IPS-20b (cell line): ENCODE measurements around the gene NCR3LG1.
"Not testable (repeated sequence)": the region's sequence is repeated elsewhere in the genome, so short reads cannot be mapped to it uniquely, and the experiment has no call there.

Source experiments
- H3K27ac ChIP-seq: one replicate; pipeline ENCODE4 v1.5.1; 2013; ENCODE audit warnings: low read length
- H3K27me3 ChIP-seq: 2 replicates; pipeline ENCODE4 v1.6.1; 2013; ENCODE audit warnings: mild to moderate bottlenecking, low read length, inconsistent platforms; ENCODE audit not compliant: insufficient read depth
- H3K36me3 ChIP-seq: 2 replicates; pipeline ENCODE4 v1.6.1; 2013; ENCODE audit warnings: low read depth, mild to moderate bottlenecking, inconsistent platforms, low read length, moderate library complexity; ENCODE audit not compliant: insufficient read depth
- H3K4me1 ChIP-seq: 2 replicates; pipeline ENCODE4 v1.6.1; 2013; ENCODE audit warnings: mild to moderate bottlenecking, control low read depth, inconsistent platforms, low read length, moderate library complexity; ENCODE audit not compliant: insufficient read depth
- H3K4me3 ChIP-seq: 2 replicates; pipeline ENCODE4 v1.5.1; 2013; ENCODE audit warnings: mild to moderate bottlenecking, low read length, inconsistent platforms
- H3K9ac ChIP-seq: 2 replicates; pipeline ENCODE4 v1.6.1; 2013; ENCODE audit warnings: low read depth, mild to moderate bottlenecking, inconsistent platforms, low read length, moderate library complexity
- H3K9me3 ChIP-seq: 2 replicates; pipeline ENCODE4 v1.6.1; 2013; ENCODE audit warnings: mild to moderate bottlenecking, low read depth, low read length, inconsistent platforms; ENCODE audit not compliant: insufficient read depth

NCR3LG1 gene

DNA sequence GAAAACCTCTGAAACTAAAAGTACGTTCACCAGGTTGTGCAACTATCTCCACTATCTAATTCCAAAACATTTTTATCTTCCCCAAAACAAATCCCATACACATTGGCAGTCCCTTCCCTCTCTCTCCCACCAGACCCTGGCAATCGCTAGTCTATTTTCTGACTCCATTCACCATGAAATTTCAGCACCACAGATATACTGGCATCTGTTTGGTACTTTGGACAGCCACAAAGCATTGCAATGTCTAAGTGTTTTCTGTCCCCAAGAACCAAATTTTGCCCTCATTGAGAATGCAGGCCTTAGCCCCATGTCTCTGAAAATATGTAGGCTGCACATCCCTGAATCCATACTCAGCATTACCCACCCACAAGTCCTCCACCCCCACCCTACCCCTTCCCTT, 64.9 kb downstream of the NCR3LG1 start:
- H3K27me3 ChIP-seq: peaks cover 8% of the 10 kb centered on the region

DNA sequence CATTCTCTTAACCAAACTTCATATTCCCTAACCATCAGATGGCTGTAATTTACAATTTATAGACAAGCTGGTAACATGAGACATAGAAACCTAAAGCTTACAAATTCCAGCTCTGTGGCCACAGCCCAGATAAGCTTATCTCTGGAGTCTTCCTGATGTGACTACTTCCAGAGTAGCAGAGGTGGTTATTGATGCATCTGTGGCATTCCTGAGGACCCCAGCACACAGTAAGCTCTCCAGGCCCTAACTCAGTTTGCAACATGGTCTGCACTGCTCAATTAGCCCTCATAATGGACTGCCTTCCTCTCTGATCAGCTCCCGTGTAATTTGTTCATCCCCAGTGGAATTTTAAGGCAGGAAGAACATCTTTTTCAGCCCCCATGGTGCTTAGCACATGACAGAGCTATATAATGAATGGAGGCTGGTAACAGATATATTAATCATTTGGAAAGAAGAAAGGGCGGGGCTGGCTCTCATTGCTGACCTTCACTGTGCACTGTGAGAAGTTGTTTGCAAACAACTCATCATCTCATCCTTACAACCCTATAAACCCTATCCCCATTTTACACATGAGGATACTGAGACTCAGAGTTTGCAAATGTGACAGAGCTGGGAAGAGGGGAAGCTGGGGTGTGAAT, 67.0 kb downstream of the NCR3LG1 start:
- Histone ChIP-seq H3K4me1 (peaks cover 3% of the 10 kb centered on the region; the same call in 1 of the 2 replicates), H3K27ac (no peak overlapping the region), H3K4me3 (no peak overlapping the region), H3K36me3 (no peaks in the 10 kb centered on the region), H3K9me3 (no peaks in the 10 kb centered on the region), H3K27me3 (peaks cover 4% of the 10 kb centered on the region), H3K9ac (no peak overlapping the region)

More for the DNA sequence above, 64.9 kb downstream of the NCR3LG1 start:
- Histone ChIP-seq H3K4me3 (no peak overlapping the region), H3K9me3 (no peaks in the 10 kb centered on the region), H3K27ac (no peak overlapping the region), H3K36me3 (no peaks in the 10 kb centered on the region), H3K9ac (no peak overlapping the region), H3K4me1 (peaks cover 3% of the 10 kb centered on the region; the same call in 1 of the 2 replicates)

DNA sequence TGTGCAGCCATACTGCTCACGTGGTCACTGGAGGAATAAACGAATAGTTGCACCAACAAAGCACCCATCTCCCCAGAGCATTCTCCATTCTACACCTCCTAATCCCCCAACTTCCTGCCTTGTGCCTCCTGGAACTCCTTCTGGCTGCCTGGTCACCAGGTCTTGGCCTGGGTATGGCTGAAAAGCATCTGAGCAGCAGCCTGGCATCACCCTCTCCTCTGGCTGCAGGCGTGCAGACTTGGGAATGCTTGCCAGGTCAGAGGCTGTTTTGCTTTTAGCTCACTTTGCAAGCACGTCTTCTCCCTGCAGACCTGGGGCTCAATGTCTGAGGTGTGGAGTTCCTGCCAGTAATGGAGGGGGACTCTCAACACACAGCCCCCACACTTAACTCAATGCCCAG, 70.2 kb downstream of the NCR3LG1 start:
- Histone ChIP-seq H3K9ac (no peak overlapping the region), H3K36me3 (no peaks in the 10 kb centered on the region), H3K27me3 (no peaks in the 10 kb centered on the region; the same call in 1 of the 2 replicates), H3K4me1 (peaks cover 3% of the 10 kb centered on the region; the same call in 1 of the 2 replicates), H3K4me3 (no peak overlapping the region), H3K9me3 (no peaks in the 10 kb centered on the region), H3K27ac (no peak overlapping the region)

DNA sequence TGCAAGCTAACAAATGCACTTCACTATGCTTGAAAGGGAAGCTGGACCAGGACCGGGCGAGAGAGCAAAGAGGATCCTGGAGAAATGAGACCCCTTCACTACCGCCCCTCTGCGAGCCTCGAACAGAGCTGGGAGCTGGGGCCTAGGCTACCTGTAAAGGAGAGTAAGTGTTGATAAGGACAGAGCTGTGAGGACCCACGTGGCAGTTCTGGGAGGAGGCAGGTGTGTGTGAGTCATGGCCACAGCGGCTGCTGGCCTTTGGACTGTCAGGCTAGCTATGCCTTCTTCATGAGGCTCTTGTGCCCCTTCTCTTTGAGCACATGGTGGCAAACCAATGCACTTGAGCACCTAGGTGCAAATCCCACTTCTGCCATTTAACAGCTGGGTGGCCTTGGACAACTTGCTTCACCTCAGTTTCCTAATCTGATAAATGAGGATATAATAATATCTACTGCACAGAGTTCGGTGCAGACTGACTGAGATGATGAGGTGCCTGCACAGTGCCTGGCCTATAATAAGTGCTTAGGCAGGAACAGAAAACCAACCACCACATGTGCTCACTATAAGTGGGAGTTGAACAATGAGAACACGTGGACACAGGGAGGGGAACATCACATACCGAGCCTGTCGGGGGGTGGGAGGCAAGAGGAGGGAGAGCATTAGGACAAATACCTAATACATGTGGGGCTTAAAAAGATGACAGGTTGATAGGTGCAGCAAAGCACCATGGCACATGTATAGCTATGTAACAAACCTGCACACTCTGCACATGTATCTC, 72.1 kb downstream of the NCR3LG1 start:
- H3K27me3 ChIP-seq: no peaks in the 10 kb centered on the region; the same call in 1 of the 2 replicates
- no peaks in the 10 kb centered on the region for H3K36me3 ChIP-seq
- H3K4me3 ChIP-seq: no peak overlapping the region
- H3K27ac ChIP-seq: no peak overlapping the region
- no peaks in the 10 kb centered on the region for H3K9me3 ChIP-seq
- H3K4me1 ChIP-seq: peaks cover 3% of the 10 kb centered on the region; the same call in 1 of the 2 replicates
- no peak overlapping the region for H3K9ac ChIP-seq

DNA sequence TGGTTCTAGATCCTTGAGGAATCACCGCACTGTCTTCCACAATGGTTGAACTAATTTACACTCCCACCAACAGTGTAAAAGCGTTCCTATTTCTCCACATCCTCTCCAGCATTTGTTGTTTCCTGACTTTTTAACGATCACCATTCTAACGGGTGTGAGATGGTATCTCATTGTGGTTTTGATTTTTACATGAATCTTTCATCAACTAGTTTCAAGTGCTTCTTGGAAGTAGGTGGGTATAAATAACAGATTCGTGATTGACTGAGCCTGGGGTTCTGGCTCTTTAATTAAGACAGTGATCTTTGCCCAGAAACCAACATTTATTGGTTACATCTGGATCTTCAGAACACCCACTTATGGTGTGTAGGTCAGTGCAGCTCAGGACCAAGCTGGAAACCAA, 74.6 kb downstream of the NCR3LG1 start:
- not testable (repeated sequence) for H3K9me3 ChIP-seq, H3K4me3 ChIP-seq, H3K36me3 ChIP-seq, H3K9ac ChIP-seq, H3K27ac ChIP-seq, H3K4me1 ChIP-seq, H3K27me3 ChIP-seq
